ENCODE data around the gene MMP28. TPM values are rescaled to one million over a fixed set of nuclear protein-coding genes. Genes with fewer than 3 reads are reported as not detected.

The MMP28 gene
- total RNA-seq, 4 donors from 2014 or later: 75.5 to 150 (median 116) TPM

DNA sequence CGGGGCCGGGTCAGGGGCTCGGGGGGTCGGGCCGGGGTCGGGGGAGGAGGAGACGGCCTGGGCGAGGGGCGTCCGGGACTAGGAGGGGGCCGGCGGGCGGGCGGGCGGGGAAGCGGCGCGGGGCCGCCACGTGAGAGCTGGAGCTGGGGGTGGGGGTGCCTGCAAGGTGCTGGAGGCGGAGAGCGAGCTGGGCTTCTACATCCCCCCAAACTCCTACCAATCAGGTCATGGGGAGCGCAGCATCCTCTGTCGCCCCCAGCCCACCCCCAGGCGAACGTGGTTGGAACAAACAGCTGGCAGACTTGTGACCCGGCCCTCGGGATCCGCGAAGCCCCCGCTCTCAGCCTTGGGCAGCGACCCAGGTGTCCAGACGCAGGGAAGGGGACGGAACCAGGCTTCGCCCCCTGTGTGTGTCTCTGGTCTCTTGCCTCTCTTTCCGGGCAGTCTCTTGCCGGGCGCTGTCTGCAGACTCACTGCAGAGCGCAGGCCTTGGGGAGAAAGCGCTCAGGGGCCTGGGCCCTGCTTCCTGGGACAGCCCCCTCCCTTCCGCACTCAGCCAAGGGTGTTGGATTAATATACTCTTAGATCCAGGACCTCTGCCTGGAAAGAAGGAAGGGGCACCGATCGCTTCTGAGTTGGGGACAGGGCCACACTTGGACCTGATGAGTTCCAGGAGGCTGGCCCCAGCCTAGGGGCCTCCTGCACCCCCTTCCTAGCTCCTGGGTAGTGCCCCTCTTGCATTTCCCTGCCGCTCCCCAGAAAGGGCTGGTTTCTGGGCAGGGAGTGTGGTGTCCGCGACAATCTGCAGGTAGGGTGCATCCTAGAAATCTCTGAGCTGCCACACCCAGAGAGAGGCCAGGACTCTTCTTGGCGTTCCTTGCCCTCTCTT, 63.3 kb downstream of the MMP28 start:
- Histone ChIP-seq H3K9me3 (no peaks in the 10 kb centered on the region), H3K27ac (replicated peaks in 1 of 4) (peak overlapping the region; percentile 60 to 77 (median 68)), H3K4me1 (peaks cover 12 to 65% (median 54%) of the 10 kb centered on the region in 4 donors), H3K4me3 (peak overlapping the region; percentile 69 to 88 (median 80)), H3K27me3 (no peaks in the 10 kb centered on the region), H3K36me3 (peaks cover 0 to 15% (median 0%) of the 10 kb centered on the region in 4 donors)
- TF ChIP-seq, protein P1, sequence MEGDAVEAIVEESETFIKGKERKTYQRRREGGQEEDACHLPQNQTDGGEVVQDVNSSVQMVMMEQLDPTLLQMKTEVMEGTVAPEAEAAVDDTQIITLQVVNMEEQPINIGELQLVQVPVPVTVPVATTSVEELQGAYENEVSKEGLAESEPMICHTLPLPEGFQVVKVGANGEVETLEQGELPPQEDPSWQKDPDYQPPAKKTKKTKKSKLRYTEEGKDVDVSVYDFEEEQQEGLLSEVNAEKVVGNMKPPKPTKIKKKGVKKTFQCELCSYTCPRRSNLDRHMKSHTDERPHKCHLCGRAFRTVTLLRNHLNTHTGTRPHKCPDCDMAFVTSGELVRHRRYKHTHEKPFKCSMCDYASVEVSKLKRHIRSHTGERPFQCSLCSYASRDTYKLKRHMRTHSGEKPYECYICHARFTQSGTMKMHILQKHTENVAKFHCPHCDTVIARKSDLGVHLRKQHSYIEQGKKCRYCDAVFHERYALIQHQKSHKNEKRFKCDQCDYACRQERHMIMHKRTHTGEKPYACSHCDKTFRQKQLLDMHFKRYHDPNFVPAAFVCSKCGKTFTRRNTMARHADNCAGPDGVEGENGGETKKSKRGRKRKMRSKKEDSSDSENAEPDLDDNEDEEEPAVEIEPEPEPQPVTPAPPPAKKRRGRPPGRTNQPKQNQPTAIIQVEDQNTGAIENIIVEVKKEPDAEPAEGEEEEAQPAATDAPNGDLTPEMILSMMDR (IDR thresholded peaks at IDR 0.05): no peak
- TF ChIP-seq POLR2AphosphoS5 (IDR thresholded peaks at IDR 0.05) (no peak), POLR2A (IDR thresholded peaks at IDR 0.05; ENCODE audit: low read depth) (no peak), EP300 (IDR thresholded peaks at IDR 0.05) (no peak)
- DNase-seq (ENCODE audit: extremely low spot score): no peak
- intact Hi-C loops (cut with DNase I): no loop called here
- 47% methylated on average over 8 of the region's 47 CpGs for WGBS

DNA sequence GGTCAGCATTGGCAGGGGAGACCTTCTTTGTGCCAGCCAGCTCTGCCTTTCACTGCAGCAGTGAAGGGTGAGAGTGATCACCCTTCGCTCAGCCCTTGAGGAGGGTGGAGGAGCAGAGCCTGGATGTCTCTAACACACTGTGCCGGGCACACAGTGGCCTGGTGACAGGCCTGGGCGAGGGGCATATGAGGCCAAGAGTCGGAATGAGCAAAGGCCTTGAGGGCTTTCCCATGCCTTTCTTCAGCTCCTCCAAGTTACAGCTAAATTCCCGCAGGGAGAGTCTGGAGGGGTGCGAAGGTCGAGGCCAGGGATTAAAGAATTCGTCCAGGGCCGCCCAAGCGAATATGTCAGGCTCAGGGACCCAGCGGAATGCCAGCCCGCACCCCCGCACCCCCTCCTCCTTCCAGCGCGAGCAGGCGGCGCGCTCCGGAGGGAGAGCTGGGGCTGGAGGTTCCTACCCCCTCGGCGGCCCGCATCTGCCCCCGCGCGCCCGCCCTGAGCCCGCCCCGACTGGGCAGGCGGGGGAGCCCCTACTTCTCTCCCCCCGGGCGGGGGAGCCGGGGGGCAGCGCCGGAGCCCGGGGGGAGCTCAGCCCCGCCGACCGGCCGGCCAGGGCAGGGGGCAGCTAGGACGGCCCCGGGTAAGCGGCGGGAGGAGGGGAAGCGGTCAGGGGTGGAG, 64.1 kb downstream of the MMP28 start, which contains the start of gene RASL10B:
TSS of gene RASL10B (plus strand) at position 401 of the 678 bp plus-strand sequence. CDS start 3,546 bp downstream, outside the sequence.
- WGBS: no CpG with 5 or more reads among the region's 44 CpGs
- intact Hi-C loops (cut with DNase I): no loop called here
- Histone ChIP-seq H3K4me1 (peaks cover 20 to 73% (median 62%) of the 10 kb centered on the region in 4 donors), H3K4me3 (peak within 1 kb of the TSS; percentile 69 to 88 (median 80)), H3K9me3 (no peaks in the 10 kb centered on the region), H3K36me3 (peaks cover 0 to 21% (median 2%) of the 10 kb centered on the region in 4 donors), H3K27ac (replicated peaks in 1 of 4) (peak within 1 kb of the TSS; percentile 60 to 77 (median 68)), H3K27me3 (no peaks in the 10 kb centered on the region)
- DNase-seq (ENCODE audit: extremely low spot score): peak; percentile 90
- TF ChIP-seq POLR2AphosphoS5 (IDR thresholded peaks at IDR 0.05) (peak in 1 of 2 donors; percentile 51), EP300 (IDR thresholded peaks at IDR 0.05) (no peak), POLR2A (IDR thresholded peaks at IDR 0.05; ENCODE audit: low read depth) (no peak)
- TF ChIP-seq, protein P1 (IDR thresholded peaks at IDR 0.05): no peak

DNA sequence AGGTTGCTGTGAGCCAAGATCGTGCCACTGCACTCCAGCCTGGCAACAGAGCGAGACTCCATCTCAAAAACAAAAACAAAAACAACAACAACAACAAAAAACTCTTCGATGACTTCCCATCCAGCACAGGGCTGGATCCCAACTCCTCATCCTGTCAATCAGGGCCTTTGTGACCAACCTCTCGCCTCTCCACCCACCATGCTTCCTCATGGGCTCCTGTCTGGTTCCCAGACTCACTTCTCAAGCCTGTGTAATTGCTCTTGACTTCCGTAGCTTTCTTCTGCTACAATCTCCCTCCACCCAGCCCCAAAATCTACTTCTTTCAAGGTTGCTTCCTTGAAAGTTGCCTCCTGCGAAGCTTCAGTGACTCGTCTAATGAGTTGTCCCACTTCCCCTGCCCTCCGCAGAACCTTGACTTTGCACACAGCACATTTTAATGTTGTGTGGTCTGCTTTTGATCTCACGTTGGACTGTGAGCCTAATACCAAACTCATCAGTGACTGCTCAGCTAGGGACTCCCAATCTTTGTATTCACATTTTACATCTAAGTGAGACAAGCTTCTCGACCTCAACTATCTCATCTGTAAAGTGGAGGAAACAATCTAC, 64.9 kb downstream of the MMP28 start:
- intact Hi-C loops (cut with DNase I): no loop called here
- peaks cover 0 to 29% (median 8%) of the 10 kb centered on the region in 4 donors for H3K36me3 ChIP-seq
- no peaks in the 10 kb centered on the region for H3K27me3 ChIP-seq
- no peak for DNase-seq (ENCODE audit: extremely low spot score)
- TF ChIP-seq POLR2AphosphoS5 (IDR thresholded peaks at IDR 0.05): no peak
- no peak for TF ChIP-seq POLR2A (IDR thresholded peaks at IDR 0.05; ENCODE audit: low read depth)
- TF ChIP-seq, protein P1 (IDR thresholded peaks at IDR 0.05): no peak
- no peak for TF ChIP-seq EP300 (IDR thresholded peaks at IDR 0.05)
- 85% methylated on average over 10 of the region's 10 CpGs for WGBS
- H3K4me1 ChIP-seq: peaks cover 28 to 81% (median 71%) of the 10 kb centered on the region in 4 donors
- H3K4me3 ChIP-seq: no peak overlapping the region
- no peaks in the 10 kb centered on the region for H3K9me3 ChIP-seq
- H3K27ac ChIP-seq (replicated peaks in 1 of 4): no peak overlapping the region

DNA sequence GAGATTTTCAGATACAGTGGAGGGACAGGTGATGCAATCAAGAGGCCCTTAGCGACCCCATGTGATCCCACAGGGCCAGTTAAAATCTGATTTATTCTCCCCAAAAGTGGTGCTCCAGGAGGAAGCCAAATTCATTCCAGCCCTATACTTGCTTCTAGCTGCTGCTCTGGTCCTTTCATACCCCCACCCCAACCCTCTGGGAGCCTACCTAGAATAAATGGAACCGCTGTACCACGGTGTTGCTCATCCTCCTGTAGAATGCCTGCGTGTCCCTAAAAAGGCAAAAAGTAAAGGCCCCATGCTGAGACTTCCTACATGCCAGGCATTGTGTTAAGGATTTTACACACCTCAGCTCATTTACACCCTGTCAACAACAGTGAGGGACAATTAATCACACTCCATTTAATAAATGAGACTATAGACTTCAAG, 66.0 kb downstream of the MMP28 start:
- Histone ChIP-seq H3K36me3 (peaks cover 11 to 40% (median 19%) of the 10 kb centered on the region in 4 donors), H3K4me3 (no peak overlapping the region), H3K9me3 (no peaks in the 10 kb centered on the region), H3K27me3 (no peaks in the 10 kb centered on the region), H3K27ac (replicated peaks in 1 of 4) (no peak overlapping the region), H3K4me1 (peaks cover 28 to 85% (median 74%) of the 10 kb centered on the region in 4 donors)
- intact Hi-C loops (cut with DNase I): no loop called here
- no peak for DNase-seq (ENCODE audit: extremely low spot score)
- TF ChIP-seq, protein P1 (IDR thresholded peaks at IDR 0.05): no peak
- TF ChIP-seq POLR2AphosphoS5 (IDR thresholded peaks at IDR 0.05) (no peak), POLR2A (IDR thresholded peaks at IDR 0.05; ENCODE audit: low read depth) (no peak), EP300 (IDR thresholded peaks at IDR 0.05) (no peak)
- WGBS: 74% methylated on average over 4 of the region's 4 CpGs
